Camera-type eye (tissue), 1 donor: ENCODE results near the gene CEL. TPM values are rescaled to one million over a fixed set of nuclear protein-coding genes. Genes with fewer than 3 reads are reported as not detected.

ENCODE experiments used
- total RNA-seq: library from RNA; depleted of rRNA; stranded (reverse); fragments of >200 nt; gene quantifications from one replicate; pipeline ENCODE4 v1.2.3, GENCODE V29; 2014

CEL gene
- total RNA-seq = 0.77 TPM

GRCh38 chr9:133061764-133062145 lies at the start of gene CEL:
Gene CEL, plus strand, starts transcription at chr9:133061981. Its CDS starts 22 bp downstream, at chr9:133062003.

GRCh38 chr9:133030317-133031129 lies 31.3 kb upstream of the CEL start, which contains the start of gene GTF3C5:
Gene GTF3C5, plus strand, starts transcription at chr9:133030997. Its CDS starts 15 bp downstream, at chr9:133031012.

Other genes starting within 250 kb of the CEL start
- 2.1 TPM for gene AK8, start 183.7 kb upstream of the CEL start, total RNA-seq
- gene SPACA9, start 183.1 kb upstream of the CEL start, total RNA-seq = 2.8 TPM
- gene TSC1, start 117.4 kb upstream of the CEL start, total RNA-seq = 86.5 TPM
- gene GFI1B, start 83.3 kb upstream of the CEL start, total RNA-seq = 1.4 TPM
- 48.3 TPM for gene GTF3C5, start 31.0 kb upstream of the CEL start, total RNA-seq
- gene RALGDS, start 59.3 kb downstream of the CEL start, total RNA-seq = 72.9 TPM
- 10.4 TPM for gene GBGT1, start 101.9 kb downstream of the CEL start, total RNA-seq
- gene OBP2B, start 147.3 kb downstream of the CEL start, total RNA-seq = not detected
- gene ABO, start 213.2 kb downstream of the CEL start, total RNA-seq = 2.0 TPM